ENCODE measurements around the gene NDC1.

NDC1 gene

GRCh38 chr1:53781654-53782053, 56.4 kb downstream of the NDC1 start:
- ATAC-seq (ENCODE audit: insufficient read depth, low read depth) (no peak), DNase-seq (no peak)
- Histone ChIP-seq H3K27me3 (ENCODE audit: insufficient read depth, low read length, poor library complexity) (no peaks in the 10 kb centered on the region), H3K4me3 (ENCODE audit: low read depth in 1 of 2, low read length in 2 of 2) (no peak overlapping the region), H3K79me2 (ENCODE audit: insufficient read depth, low read length) (0 out of 2 replicates have a peak, but pooled peaks cover 2% of the 10 kb centered on the region), H3K36me3 (ENCODE audit: insufficient read depth, low read length) (peaks cover 89% of the 10 kb centered on the region), H3K27ac (ENCODE audit: low read length) (no peak overlapping the region), H3K9me3 (ENCODE audit: insufficient read depth, low read length, severe bottlenecking) (no peaks in the 10 kb centered on the region), H3K4me1 (ENCODE audit: insufficient read depth, low read length) (no peaks in the 10 kb centered on the region), H3K9ac (ENCODE audit: low read depth, low read length) (no peak overlapping the region), H3K4me2 (ENCODE audit: insufficient read depth, low read length) (no peak overlapping the region), H2AFZ (ENCODE audit: low read depth, low read length) (no peak overlapping the region), H4K20me1 (ENCODE audit: insufficient read depth, low read length) (no peaks in the 10 kb centered on the region)
- no peak for TF ChIP-seq CTCF (IDR thresholded peaks at IDR 0.05; ENCODE audit: borderline replicate concordance, extremely low read depth, low read length, poor library complexity, severe bottlenecking)
- TF ChIP-seq EZH2 (IDR thresholded peaks at IDR 0.05; ENCODE audit: borderline replicate concordance, low read depth, low read length, severe bottlenecking), result no peak

GRCh38 chr1:53777272-53777671, 60.8 kb downstream of the NDC1 start:
- DNase-seq, result no peak
- Histone ChIP-seq H2AFZ (ENCODE audit: low read depth, low read length) (no peak overlapping the region), H3K9ac (ENCODE audit: low read depth, low read length) (no peak overlapping the region), H3K4me3 (ENCODE audit: low read depth in 1 of 2, low read length in 2 of 2) (no peak overlapping the region), H3K9me3 (ENCODE audit: insufficient read depth, low read length, severe bottlenecking) (no peaks in the 10 kb centered on the region), H3K27me3 (ENCODE audit: insufficient read depth, low read length, poor library complexity) (no peaks in the 10 kb centered on the region), H3K36me3 (ENCODE audit: insufficient read depth, low read length) (peaks cover 81% of the 10 kb centered on the region), H3K4me2 (ENCODE audit: insufficient read depth, low read length) (no peak overlapping the region), H4K20me1 (ENCODE audit: insufficient read depth, low read length) (no peaks in the 10 kb centered on the region), H3K27ac (ENCODE audit: low read length) (no peak overlapping the region), H3K4me1 (ENCODE audit: insufficient read depth, low read length) (no peaks in the 10 kb centered on the region), H3K79me2 (ENCODE audit: insufficient read depth, low read length) (0 out of 2 replicates have a peak, but pooled peaks cover 2% of the 10 kb centered on the region)
- no peak for ATAC-seq (ENCODE audit: insufficient read depth, low read depth)
- no peak for TF ChIP-seq EZH2 (IDR thresholded peaks at IDR 0.05; ENCODE audit: borderline replicate concordance, low read depth, low read length, severe bottlenecking)
- TF ChIP-seq CTCF (IDR thresholded peaks at IDR 0.05; ENCODE audit: borderline replicate concordance, extremely low read depth, low read length, poor library complexity, severe bottlenecking), result no peak

- no peaks in the 10 kb centered on the region for H4K20me1 ChIP-seq (ENCODE audit: insufficient read depth, low read length)
- no peaks in the 10 kb centered on the region for H3K9me3 ChIP-seq (ENCODE audit: insufficient read depth, low read length, severe bottlenecking)
- no peak overlapping the region for H3K27ac ChIP-seq (ENCODE audit: low read length)
- H3K9ac ChIP-seq (ENCODE audit: low read depth, low read length), result no peak overlapping the region
- H3K36me3 ChIP-seq (ENCODE audit: insufficient read depth, low read length), result peaks cover 83% of the 10 kb centered on the region
- H2AFZ ChIP-seq (ENCODE audit: low read depth, low read length), result no peak overlapping the region
- H3K79me2 ChIP-seq (ENCODE audit: insufficient read depth, low read length), result no peaks in the 10 kb centered on the region
- no peak for TF ChIP-seq EZH2 (IDR thresholded peaks at IDR 0.05; ENCODE audit: borderline replicate concordance, low read depth, low read length, severe bottlenecking)
- no peak for TF ChIP-seq CTCF (IDR thresholded peaks at IDR 0.05; ENCODE audit: borderline replicate concordance, extremely low read depth, low read length, poor library complexity, severe bottlenecking)
- DNase-seq (no peak), ATAC-seq (ENCODE audit: insufficient read depth, low read depth) (no peak)
- no peaks in the 10 kb centered on the region for H3K27me3 ChIP-seq (ENCODE audit: insufficient read depth, low read length, poor library complexity)
- no peaks in the 10 kb centered on the region for H3K4me1 ChIP-seq (ENCODE audit: insufficient read depth, low read length)
- H3K4me3 ChIP-seq (ENCODE audit: low read depth in 1 of 2, low read length in 2 of 2), result no peak overlapping the region
- no peak overlapping the region for H3K4me2 ChIP-seq (ENCODE audit: insufficient read depth, low read length)
Observed at GRCh38 chr1:53771648-53772047, 66.4 kb downstream of the NDC1 start.

- no peak overlapping the region for H2AFZ ChIP-seq (ENCODE audit: low read depth, low read length)
- peaks cover 88% of the 10 kb centered on the region for H3K36me3 ChIP-seq (ENCODE audit: insufficient read depth, low read length)
- no peak overlapping the region for H3K4me2 ChIP-seq (ENCODE audit: insufficient read depth, low read length)
- H4K20me1 ChIP-seq (ENCODE audit: insufficient read depth, low read length), result no peaks in the 10 kb centered on the region
- H3K9me3 ChIP-seq (ENCODE audit: insufficient read depth, low read length, severe bottlenecking), result no peaks in the 10 kb centered on the region
- TF ChIP-seq EZH2 (IDR thresholded peaks at IDR 0.05; ENCODE audit: borderline replicate concordance, low read depth, low read length, severe bottlenecking) (no peak), CTCF (IDR thresholded peaks at IDR 0.05; ENCODE audit: borderline replicate concordance, extremely low read depth, low read length, poor library complexity, severe bottlenecking) (no peak)
- no peaks in the 10 kb centered on the region for H3K27me3 ChIP-seq (ENCODE audit: insufficient read depth, low read length, poor library complexity)
- DNase-seq (no peak), ATAC-seq (ENCODE audit: insufficient read depth, low read depth) (no peak)
- no peak overlapping the region for H3K27ac ChIP-seq (ENCODE audit: low read length)
- H3K4me3 ChIP-seq (ENCODE audit: low read depth in 1 of 2, low read length in 2 of 2), result no peak overlapping the region
- H3K4me1 ChIP-seq (ENCODE audit: insufficient read depth, low read length), result no peaks in the 10 kb centered on the region
- H3K9ac ChIP-seq (ENCODE audit: low read depth, low read length), result no peak overlapping the region
- H3K79me2 ChIP-seq (ENCODE audit: insufficient read depth, low read length), result no peaks in the 10 kb centered on the region
Observed at GRCh38 chr1:53769780-53770179, 68.3 kb downstream of the NDC1 start.

Measured in DND-41 (cell line).